Peyer's patch (tissue), 4 donors: ENCODE results near the gene TEKT1.
"Not testable (repeated sequence)": the region's sequence is repeated elsewhere in the genome, so short reads cannot be mapped to it uniquely, and the experiment has no call there.

Source experiments
- CTCF ChIP-seq, 6 experiments: fragments of 450-650 bp in 4 of 6; fragments of 200-600 bp in 2 of 6; sonication (generic) in 1 of 6; IDR thresholded peaks; one replicate each; pipeline ENCODE4 v1.5.1; 2017 to 2019; ENCODE audit warnings: antibody characterized with exemption in 6 of 6, mild to moderate bottlenecking in 3 of 6, moderate library complexity in 1 of 6
- POLR2A ChIP-seq, 2 donors: fragments of 450-650 bp; IDR thresholded peaks; one replicate each; pipeline ENCODE4 v1.5.1; 2017; ENCODE audit warnings: antibody characterized with exemption in 2 of 2, mild to moderate bottlenecking in 2 of 2, moderate library complexity in 2 of 2

DNA sequence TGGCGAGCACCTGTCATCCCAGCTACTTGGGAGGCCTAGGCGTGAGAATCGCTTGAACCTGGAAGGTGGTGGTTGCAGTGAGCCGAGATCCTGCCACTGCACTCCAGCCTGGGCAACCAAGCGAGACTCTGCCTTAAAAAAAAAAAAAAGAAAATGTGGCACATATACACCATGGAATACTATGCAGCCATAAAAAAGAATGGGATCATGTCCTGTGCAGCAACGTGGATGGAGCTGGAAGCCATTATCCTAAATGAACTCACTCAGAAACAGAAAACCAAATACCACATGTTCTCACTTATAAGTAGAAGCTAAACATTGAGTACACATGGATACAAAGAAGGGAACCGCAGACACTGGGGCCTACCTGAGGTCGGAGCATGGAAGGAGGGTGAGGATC is 56.6 kb downstream of the TEKT1 start:
- TF ChIP-seq CTCF, POLR2A (IDR thresholded peaks at IDR 0.05): not testable (repeated sequence)
